HK-2 (cell line): ENCODE results near the gene ERI2.
A peak's percentile ranks its signal among the peaks of the same experiment; 100 is the strongest.
"Not testable (repeated sequence)": the region's sequence is repeated elsewhere in the genome, so short reads cannot be mapped to it uniquely, and the experiment has no call there.

ENCODE experiments used
- DNase-seq: peaks from one replicate; pipeline ENCODE4 v3.0.0-alpha.2; 2018; ENCODE audit not compliant: unreplicated experiment

The ERI2 gene

DNA sequence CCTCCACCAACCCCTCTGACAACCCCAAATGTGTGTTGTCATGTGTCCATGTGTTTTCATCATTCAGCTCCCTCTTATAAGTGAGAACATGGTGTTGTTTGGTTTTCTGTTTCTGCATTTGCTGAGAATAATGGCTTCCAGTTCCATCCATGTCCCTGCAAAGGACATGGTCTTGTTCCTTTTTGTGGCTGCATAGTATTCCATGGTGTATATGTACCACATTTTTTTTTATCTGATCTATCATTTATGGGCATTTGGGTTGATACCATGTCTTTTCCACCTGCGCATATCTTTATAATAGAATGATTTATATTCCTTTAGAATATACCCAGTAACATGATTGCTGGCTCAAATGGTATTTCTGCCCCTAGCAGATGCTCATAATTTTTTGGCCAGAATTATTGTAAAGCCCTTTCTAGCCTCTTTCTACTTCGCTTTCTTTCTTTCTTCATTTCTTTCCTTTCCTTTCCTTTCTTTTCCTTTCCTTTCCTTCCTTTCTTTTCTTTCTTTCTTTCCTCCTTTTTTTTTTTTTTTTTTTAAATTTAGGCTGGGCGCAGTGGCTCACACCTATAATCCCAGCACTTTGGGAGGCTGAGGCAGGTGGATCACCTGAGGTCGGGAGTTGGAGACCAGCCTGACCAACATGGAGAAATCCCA, 12.8 kb upstream of the ERI2 start:
- DNase-seq: no peak

DNA sequence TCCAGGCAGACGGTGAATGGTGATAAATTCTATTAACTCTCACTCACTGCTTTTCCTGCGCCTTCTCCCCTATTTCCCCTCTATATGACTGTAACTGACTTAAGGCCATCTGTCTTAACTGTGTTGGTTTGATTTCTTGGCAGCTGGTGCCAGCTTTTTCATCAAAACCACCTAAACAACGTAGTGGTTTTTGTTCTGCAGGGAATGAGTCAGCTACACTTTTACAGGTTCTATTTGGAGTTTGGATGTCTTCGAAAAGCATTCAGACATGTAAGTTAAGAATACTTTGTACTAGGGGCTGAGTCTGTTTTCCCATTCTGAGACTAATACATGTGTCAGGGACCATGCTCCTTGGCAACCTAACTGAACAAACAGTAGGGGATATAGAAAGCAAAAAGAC, 8.5 kb upstream of the ERI2 start:
- no peak for DNase-seq

GRCh38 chr16:20812510-20812909, 6.2 kb upstream of the ERI2 start:
- no peak for DNase-seq

DNA sequence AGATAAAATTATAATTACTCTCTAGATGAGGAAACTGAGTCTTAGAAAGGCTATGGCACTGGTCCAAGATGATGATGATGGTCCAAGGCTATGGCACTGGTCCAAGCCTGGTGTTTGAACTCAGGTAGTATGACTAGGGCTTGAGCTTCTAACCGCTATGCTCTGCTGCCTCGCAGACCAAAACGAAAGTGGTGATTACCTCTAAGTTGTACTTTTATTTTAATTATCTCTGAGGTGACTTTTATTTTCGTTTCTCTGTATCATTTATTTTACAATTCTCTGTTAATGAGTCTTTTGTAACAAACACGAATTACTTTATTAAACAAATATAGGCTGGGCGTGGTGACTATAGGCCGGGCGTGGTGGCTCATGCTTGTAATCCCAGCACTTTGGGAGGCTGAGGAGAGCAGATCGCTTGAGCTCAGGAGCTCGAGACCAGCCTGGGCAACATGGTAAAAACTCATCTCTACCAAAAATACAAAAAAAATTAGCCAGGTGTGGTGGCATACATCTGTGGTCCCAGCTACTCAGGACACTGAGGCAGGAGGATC, 5.7 kb upstream of the ERI2 start:
- DNase-seq: no peak

- no peak for DNase-seq
Measured at GRCh38 chr16:20807862-20808261, 1.6 kb upstream of the ERI2 start.

DNA sequence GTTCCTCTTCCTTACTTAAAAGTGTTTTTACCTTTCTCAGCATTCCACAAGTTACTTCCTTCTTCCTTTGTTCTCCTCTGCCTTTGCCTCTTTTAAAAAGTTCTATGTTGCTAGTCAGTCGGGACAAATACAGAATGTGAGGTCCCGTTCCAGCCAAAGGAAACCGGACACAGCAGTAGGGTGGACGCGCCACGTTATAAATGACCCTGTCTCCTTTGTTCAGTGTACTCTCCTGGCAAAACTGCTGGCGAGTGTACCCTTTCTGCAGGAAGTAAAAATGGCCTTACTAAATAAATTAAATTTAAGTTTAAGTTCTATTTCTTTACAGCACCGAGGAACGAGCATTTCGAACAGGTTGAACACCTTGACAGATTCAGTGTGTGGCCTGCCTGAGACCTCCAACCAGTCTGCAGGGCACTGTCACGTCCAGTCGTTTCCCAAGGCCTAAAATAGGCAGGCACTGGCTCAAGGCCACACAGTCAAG, 546 bp downstream of the ERI2 start:
- DNase-seq: not testable (repeated sequence)

GRCh38 chr16:20803561-20804214, 2.6 kb downstream of the ERI2 start:
- no peak for DNase-seq

DNA sequence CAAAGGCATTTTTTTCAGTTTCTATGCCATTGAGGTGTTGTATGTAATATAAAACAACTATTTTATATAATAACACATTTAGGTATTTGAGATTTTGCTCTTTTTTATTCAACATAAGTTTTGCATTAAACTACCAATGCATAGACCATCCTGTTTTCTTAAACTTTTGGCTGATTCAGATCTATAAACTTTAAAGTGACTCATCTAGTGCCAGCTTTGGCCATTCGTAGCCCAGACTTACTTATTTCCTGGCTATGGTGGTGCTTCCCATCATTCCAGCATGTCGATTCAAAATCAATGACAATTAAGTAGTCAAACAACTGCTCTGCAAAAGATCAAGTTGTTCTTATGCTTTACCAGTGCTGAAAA, 3.1 kb downstream of the ERI2 start:
- DNase-seq: no peak

DNA sequence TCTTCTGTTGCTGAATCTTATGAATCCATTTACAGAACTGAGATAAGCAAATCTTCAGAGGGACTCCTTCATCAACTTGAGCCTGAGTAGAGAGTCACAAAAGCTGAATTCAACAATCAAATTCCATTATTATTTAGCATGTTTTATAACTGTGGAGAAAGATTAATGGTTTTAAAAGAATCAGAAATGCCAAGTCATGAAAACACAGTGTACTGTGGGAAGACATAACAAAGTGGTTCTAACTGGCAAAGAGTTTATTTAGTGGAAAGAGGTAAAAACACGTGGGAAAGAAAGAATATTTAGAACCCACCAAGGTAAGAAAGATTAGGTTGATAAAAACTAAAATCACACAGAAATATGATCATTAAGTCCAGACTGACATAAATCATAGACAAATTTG, 5.0 kb downstream of the ERI2 start:
- no peak for DNase-seq

GRCh38 chr16:20799599-20799998, 6.7 kb downstream of the ERI2 start:
- no peak for DNase-seq

GRCh38 chr16:20798364-20798763, 7.9 kb downstream of the ERI2 start:
- DNase-seq: no peak

DNA sequence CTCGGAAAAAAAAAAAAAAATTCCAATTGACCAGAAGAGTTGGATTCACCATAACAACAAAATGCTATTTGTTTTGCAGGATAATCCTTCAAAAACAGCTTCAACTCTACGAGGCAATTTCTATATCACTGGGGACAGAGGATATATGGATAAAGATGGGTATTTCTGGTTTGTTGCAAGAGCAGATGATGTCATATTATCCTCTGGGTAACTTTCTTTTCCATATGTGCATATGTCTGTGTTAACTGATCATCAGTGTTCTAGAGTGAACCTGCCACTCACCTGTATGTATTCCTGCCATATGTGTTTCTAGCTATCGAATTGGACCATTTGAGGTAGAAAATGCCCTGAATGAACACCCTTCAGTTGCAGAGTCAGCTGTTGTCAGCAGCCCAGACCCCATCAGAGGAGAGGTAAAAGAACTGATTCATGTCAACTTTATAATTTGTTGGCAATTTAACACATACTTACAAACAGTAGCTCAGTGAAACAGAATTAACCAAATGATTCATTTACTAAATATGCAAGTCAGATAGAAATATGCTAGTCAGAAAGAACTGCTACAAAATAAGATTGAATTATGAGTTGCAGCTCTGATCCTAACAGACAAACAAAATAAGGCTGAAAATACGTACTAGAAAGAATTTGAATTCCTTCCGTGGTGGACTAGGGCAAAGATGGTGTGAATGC, 14.2 kb downstream of the ERI2 start:
- no peak for DNase-seq

DNA sequence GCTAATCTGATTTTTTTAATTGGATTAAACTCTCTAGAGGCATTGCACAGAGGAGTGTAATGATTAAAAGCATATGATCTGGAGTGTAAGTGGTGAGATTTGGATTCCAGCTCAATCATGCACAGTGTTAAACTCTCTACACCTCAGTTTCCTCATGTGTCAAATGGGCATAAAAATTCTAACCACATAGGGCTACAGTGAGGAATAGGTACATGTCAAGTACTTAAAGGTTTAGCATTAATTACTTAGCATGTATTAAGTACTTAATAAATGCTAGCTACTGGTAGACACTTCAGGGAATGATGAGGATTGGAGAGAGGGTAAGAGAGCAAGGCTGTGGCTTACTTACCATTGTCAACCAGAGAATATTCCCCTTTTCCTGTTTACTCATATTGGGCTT, 17.1 kb downstream of the ERI2 start:
- DNase-seq: no peak

- DNase-seq: no peak
Measured at GRCh38 chr16:20784204-20784603, 22.1 kb downstream of the ERI2 start.

DNA sequence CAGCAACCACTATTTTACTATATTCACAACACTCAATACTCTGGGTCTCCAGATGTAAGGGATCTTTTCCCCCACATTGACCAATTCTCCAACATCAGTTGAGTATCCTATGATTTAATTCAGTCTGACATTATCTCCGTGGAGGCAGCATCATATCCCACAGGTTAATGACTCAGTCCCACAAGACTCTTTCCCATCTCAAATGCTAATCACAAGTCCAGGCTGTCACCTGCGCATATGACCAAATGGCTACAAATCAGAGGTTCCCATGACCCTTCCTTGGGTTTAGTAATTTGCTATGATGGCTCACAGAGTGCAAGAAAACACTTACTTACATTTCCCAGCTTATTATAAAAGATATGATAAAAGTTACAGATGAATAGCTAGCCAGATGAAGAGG, 23.8 kb downstream of the ERI2 start:
- DNase-seq: no peak

DNA sequence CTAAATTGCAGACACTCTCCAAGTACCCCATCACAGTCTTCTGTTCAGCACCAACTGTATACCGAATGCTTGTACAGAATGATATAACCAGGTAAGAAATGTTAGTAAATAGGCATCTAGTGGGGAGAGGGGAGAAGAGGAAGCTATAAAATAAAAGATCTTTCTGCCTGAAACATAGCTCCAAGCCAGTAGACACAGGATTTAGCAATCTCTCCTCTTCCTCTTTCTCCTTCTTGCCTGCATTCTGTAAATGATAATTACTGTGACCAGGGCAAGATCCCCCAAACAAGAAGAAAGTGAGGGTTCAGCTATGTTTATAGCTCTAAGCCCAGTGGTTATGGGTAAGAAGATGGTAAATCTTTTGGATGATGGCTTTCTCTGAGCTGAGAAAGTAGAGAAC, 24.6 kb downstream of the ERI2 start:
- no peak for DNase-seq

- DNase-seq: peak; percentile 53
Measured at GRCh38 chr16:20774703-20775362, 31.4 kb downstream of the ERI2 start.

DNA sequence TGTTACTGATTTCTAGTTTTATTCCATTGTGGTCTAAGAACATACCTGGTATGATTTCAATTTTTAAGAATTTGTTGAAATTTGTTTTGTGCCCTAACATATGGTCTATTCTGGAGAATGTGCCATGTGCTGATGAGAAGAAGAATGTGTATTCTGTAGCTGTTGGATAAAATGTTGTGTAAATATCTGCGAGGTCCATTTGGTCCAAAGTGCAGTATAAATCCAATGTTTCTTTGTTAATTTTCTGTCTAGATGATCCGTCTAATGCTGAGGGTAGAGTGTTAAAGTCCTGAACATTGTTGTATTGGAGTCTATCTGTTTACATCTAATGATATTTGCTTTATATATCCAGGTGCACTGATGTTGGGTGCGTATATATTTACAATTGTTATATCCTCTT, 32.6 kb downstream of the ERI2 start:
- no peak for DNase-seq

GRCh38 chr16:20768818-20769217, 37.5 kb downstream of the ERI2 start:
- DNase-seq: no peak

DNA sequence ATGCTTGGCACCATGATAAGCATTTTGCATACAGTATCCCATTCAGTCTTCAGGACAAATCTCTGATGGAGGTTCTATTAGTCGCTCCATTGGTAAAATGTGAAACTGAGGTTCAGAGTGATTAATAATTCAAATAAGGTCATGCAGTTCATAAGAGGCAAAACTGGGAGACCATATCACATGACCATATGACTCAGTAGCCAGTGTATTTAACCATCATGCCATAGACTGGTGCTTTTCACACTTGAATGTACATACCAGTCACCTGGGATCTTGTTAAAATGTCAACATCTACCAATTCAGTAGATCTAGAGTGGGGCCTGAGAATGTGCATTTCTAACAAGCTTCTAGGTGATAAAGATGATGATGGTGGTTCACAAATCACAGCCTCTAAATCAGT, 38.2 kb downstream of the ERI2 start:
- DNase-seq: no peak

DNA sequence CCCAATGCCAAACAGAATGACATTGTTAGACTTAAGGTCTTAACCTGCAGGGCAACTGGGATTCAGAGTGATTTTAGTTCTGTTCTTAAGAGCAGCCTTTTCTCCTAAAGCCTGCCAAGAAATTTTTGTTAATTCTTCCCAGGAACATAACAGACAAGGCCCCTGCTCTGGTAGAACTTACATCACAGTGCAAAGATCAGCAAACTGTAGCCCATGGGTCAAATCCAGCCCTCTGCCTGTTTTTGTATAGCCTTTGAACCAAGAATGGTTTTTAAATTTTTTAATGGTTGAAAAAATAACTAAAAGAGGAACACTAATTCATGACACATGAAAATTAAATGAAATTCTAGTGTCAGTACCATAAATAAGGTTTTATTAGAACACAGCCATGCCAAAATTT, 38.7 kb downstream of the ERI2 start:
- DNase-seq: no peak

DNA sequence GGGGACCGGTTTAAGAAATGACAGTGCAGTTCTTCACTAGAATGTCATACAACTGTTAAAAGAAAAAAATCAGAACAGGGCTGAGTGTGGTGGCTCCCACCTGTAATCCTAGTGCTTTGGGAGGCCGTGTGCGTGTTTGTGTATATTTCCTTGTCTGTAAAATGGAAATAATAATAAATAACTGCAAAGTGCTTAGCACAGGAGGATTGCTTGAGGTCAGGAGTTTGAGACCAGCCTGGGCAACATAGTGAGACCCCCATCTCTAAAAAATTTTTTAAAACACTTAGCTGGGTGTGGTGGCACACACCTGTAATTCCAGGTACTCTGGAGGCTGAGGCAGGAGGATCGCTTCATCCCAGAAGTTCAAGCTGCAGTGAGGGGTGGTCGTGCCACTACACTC, 40.0 kb downstream of the ERI2 start:
- DNase-seq: no peak
